PC-9 (cell line): ENCODE measurements around the gene RGS3. TPM values are rescaled to one million over a fixed set of nuclear protein-coding genes. Genes with fewer than 3 reads are reported as not detected.
A peak's percentile ranks its signal among the peaks of the same experiment; 100 is the strongest.

Source experiments
- BruUV-seq: library from RNA; stranded (reverse); fragments of 400-500 nt; replicated peaks from 2 replicates; lab custom pipeline; 2021; lab: Mats Ljungman, UMichigan
- CTCF ChIA-PET: fragments of 300-600 bp; sonication (Branson Sonifier 250); formaldehyde crosslinking; loops from one replicate; lab custom pipeline; 2022; ENCODE audit warnings: antibody characterized with exemption; lab: Charles Lee
- POLR2A ChIA-PET: fragments of 300-600 bp; sonication (Branson Sonifier 250); formaldehyde crosslinking; loops from one replicate; lab custom pipeline; 2022; ENCODE audit warnings: antibody characterized with exemption; ENCODE audit not compliant: unreplicated experiment; lab: Charles Lee
- DNase-seq, 2 experiments: peaks; one replicate each; pipeline versions ENCODE4 v3.0.0 to v3.0.0-alpha.2; 2015 to 2022; ENCODE audit warnings: mixed read lengths in 1 of 2
- H2AFZ ChIP-seq: fragments of 200-600 bp; sonication (generic); 2 replicates; pipeline ENCODE4 v1.8.1; 2017; ENCODE audit warnings: antibody characterized with exemption
- H3F3A ChIP-seq: fragments of 200-600 bp; sonication (generic); 2 replicates; pipeline ENCODE4 v1.8.1; 2017; ENCODE audit warnings: antibody characterized with exemption, mild to moderate bottlenecking, low read depth; ENCODE audit not compliant: insufficient read depth
- H3K27ac ChIP-seq: fragments of 200-600 bp; sonication (generic); 2 replicates; pipeline ENCODE4 v1.6.1; 2016; ENCODE audit warnings: mixed run types
- H3K27me3 ChIP-seq: fragments of 200-600 bp; sonication (generic); 2 replicates; pipeline ENCODE4 v1.6.1; 2016; ENCODE audit warnings: low read depth, mixed run types; ENCODE audit not compliant: insufficient read depth
- H3K36me3 ChIP-seq: fragments of 200-600 bp; sonication (generic); 2 replicates; pipeline ENCODE4 v1.6.1; 2016; ENCODE audit warnings: low read depth, mixed run types
- H3K4me1 ChIP-seq: fragments of 200-600 bp; sonication (generic); replicated peaks from 2 replicates; pipeline ENCODE4 v1.6.1; 2016; ENCODE audit warnings: mixed run types; ENCODE audit not compliant: insufficient read depth
- H3K4me2 ChIP-seq: fragments of 200-600 bp; sonication (generic); 2 replicates; pipeline ENCODE4 v1.6.1; 2017; ENCODE audit warnings: mixed run types
- H3K4me3 ChIP-seq: fragments of 200-600 bp; sonication (generic); 2 replicates; pipeline ENCODE4 v1.6.1; 2016; ENCODE audit warnings: mixed run types
- H3K79me2 ChIP-seq: fragments of 200-600 bp; sonication (generic); 2 replicates; pipeline ENCODE4 v1.6.1; 2017; ENCODE audit warnings: low read depth, mixed run types
- H3K9me2 ChIP-seq: fragments of 200-600 bp; sonication (generic); 2 replicates; pipeline ENCODE4 v1.8.1; 2017; ENCODE audit warnings: mild to moderate bottlenecking; ENCODE audit not compliant: insufficient read depth
- H3K9me3 ChIP-seq: fragments of 200-600 bp; sonication (generic); 2 replicates; pipeline ENCODE4 v1.8.1; 2016; ENCODE audit warnings: low read depth; ENCODE audit not compliant: insufficient read depth
- H4K20me1 ChIP-seq: fragments of 200-600 bp; sonication (generic); 2 replicates; pipeline ENCODE4 v1.8.1; 2017; ENCODE audit not compliant: insufficient read depth
- EZH2 ChIP-seq: fragments of 200-600 bp; sonication (generic); IDR thresholded peaks from 2 replicates; pipeline ENCODE4 v1.8.0; 2017; ENCODE audit warnings: antibody characterized with exemption, low read depth
- intact Hi-C: fragments of 100-400 bp; cut with micrococcal nuclease; formaldehyde crosslinking; loops from one replicate; pipeline ENCODE4 v1.10.0; 2022; ENCODE audit not compliant: unreplicated experiment
- total RNA-seq: library from RNA; stranded (reverse); gene quantifications from 2 replicates; pipeline ENCODE4 v1.2.3, GENCODE V29; 2021
- TF ChIP-seq, protein P1 (sequence below): fragments of 200-600 bp; sonication (generic); conservative IDR thresholded peaks from 2 replicates; pipeline ENCODE4 v1.6.1; 2017; ENCODE audit warnings: mixed run types, antibody characterized with exemption, mild to moderate bottlenecking, moderate library complexity

The RGS3 gene
- total RNA-seq, 1 experiment from 2014 or later: 75.8 TPM

DNA sequence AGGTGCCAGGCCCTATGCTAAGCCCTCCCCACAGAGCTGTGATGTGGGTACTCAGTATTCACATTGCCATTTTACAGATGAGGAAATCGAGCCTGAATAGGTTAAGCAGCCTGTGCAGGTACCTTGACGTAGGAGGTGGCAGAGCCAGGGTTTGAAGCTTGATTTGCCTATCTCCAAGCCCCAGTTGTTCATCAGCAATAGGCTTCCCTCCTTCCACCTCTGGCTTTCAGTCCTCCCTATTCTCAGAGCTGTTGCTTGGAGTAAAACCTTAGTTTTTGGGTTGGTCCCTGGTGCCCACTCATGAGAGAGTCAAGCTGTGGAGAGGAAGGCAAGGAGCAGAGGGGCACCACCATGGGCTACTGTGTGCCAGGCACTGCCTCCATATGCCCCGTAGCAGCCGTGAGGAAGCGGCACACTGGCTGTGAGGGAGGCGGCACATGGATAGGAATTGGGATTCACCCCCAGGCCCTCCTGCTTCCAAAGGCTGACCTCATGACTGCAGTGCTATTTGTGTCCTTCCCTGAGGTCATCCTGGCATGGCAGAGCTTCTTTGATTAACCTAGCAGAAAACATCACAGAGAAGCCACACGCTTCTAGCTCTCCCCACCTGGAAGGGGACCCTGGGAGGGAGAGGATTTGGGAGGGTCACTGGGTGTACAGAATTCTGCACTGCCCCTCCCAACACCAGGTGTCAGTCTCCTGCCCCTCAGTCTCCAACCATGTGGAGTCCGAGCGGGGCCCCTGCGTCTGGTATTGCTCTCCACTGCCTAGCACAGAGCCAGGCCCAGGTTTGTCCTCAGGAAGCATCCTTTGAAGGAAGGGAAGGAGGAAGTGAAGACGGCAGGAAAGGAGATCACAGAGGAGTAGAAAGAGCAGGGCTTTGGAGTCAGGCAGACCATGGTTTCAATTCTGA, 109.8 kb downstream of the RGS3 start:
- Histone ChIP-seq H3F3A (peaks cover 37% of the 10 kb centered on the region), H2AFZ (no peak overlapping the region), H3K27ac (no peak overlapping the region), H3K4me3 (no peak overlapping the region), H4K20me1 (no peaks in the 10 kb centered on the region), H3K27me3 (no peaks in the 10 kb centered on the region), H3K9me2 (no peaks in the 10 kb centered on the region), H3K36me3 (no peaks in the 10 kb centered on the region), H3K4me2 (no peak overlapping the region), H3K4me1 (peaks cover 66% of the 10 kb centered on the region), H3K79me2 (peaks cover 40% of the 10 kb centered on the region), H3K9me3 (no peaks in the 10 kb centered on the region)
- CTCF ChIA-PET: interaction anchor here (0.6 kb wide), 1 partner anchor 89 kb away, joined by 3 read pairs; no protein-coding TSS in a partner anchor
- TF ChIP-seq EZH2: no peak
- TF ChIP-seq, protein P1, sequence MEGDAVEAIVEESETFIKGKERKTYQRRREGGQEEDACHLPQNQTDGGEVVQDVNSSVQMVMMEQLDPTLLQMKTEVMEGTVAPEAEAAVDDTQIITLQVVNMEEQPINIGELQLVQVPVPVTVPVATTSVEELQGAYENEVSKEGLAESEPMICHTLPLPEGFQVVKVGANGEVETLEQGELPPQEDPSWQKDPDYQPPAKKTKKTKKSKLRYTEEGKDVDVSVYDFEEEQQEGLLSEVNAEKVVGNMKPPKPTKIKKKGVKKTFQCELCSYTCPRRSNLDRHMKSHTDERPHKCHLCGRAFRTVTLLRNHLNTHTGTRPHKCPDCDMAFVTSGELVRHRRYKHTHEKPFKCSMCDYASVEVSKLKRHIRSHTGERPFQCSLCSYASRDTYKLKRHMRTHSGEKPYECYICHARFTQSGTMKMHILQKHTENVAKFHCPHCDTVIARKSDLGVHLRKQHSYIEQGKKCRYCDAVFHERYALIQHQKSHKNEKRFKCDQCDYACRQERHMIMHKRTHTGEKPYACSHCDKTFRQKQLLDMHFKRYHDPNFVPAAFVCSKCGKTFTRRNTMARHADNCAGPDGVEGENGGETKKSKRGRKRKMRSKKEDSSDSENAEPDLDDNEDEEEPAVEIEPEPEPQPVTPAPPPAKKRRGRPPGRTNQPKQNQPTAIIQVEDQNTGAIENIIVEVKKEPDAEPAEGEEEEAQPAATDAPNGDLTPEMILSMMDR: no peak
- no TSS peak for BruUV-seq
- intact Hi-C loops: no loop called here
- POLR2A ChIA-PET: interaction anchor here (0.6 kb wide), 1 partner anchor 25 kb away, joined by 6 read pairs; no protein-coding TSS in a partner anchor
- no peak for DNase-seq

DNA sequence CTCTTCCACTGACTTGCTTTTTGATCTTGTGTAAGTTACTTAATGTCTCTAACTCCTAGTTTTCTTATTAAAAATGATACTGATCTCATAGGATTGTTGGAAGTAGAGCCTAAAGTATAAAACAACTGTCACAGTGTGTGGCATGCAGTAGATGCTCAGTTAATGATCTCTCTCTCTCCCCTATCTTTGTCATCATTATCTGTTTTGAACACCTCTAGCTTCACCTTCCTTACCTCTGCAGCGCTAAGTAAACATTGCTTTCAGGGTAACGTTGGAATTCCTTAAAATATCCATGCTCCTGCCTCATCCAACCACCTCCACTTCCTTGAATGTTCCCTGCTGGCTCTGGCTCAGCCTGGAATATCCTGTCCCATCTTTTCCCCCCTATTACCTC, 110.4 kb downstream of the RGS3 start:
- Histone ChIP-seq H3K4me3 (no peak overlapping the region), H2AFZ (no peak overlapping the region), H3K4me1 (peaks cover 73% of the 10 kb centered on the region), H3K79me2 (peaks cover 37% of the 10 kb centered on the region), H3K27ac (no peak overlapping the region), H3F3A (peaks cover 42% of the 10 kb centered on the region), H3K27me3 (no peaks in the 10 kb centered on the region), H3K36me3 (no peaks in the 10 kb centered on the region), H3K9me3 (no peaks in the 10 kb centered on the region), H3K9me2 (no peaks in the 10 kb centered on the region), H4K20me1 (no peaks in the 10 kb centered on the region), H3K4me2 (peak overlapping the region; percentile 24; the same call in 1 of the 2 replicates)
- intact Hi-C loops: no loop called here
- POLR2A ChIA-PET: no interaction called here
- no peak for DNase-seq
- no peak for TF ChIP-seq EZH2
- TF ChIP-seq, protein P1: no peak
- CTCF ChIA-PET: no interaction called here
- no TSS peak for BruUV-seq

- Histone ChIP-seq H3K4me3 (no peak overlapping the region), H3K9me3 (no peaks in the 10 kb centered on the region), H3F3A (peaks cover 47% of the 10 kb centered on the region), H3K79me2 (peaks cover 32% of the 10 kb centered on the region), H3K36me3 (no peaks in the 10 kb centered on the region), H3K9me2 (no peaks in the 10 kb centered on the region), H4K20me1 (no peaks in the 10 kb centered on the region), H3K27me3 (no peaks in the 10 kb centered on the region), H3K4me1 (peaks cover 78% of the 10 kb centered on the region), H3K27ac (no peak overlapping the region), H3K4me2 (peak overlapping the region; percentile 24; the same call in 1 of the 2 replicates), H2AFZ (no peak overlapping the region)
- no TSS peak for BruUV-seq
- no peak for DNase-seq
- TF ChIP-seq, protein P1: no peak
- TF ChIP-seq EZH2: no peak
- intact Hi-C loops: no loop called here
- POLR2A ChIA-PET: no interaction called here
- CTCF ChIA-PET: no interaction called here
Measured at GRCh38 chr9:113574441-113575262, 111.1 kb downstream of the RGS3 start.
